ENCODE data around the gene KLHL29. TPM values are rescaled to one million over a fixed set of nuclear protein-coding genes. Genes with fewer than 3 reads are reported as not detected.

The KLHL29 gene
- total and polyA plus RNA-seq, 2 of the 13 experiments (the other 11 are each of a cell fraction or from before 2014, with no cell fraction given) = 0.01 TPM; not detected in 1

DNA sequence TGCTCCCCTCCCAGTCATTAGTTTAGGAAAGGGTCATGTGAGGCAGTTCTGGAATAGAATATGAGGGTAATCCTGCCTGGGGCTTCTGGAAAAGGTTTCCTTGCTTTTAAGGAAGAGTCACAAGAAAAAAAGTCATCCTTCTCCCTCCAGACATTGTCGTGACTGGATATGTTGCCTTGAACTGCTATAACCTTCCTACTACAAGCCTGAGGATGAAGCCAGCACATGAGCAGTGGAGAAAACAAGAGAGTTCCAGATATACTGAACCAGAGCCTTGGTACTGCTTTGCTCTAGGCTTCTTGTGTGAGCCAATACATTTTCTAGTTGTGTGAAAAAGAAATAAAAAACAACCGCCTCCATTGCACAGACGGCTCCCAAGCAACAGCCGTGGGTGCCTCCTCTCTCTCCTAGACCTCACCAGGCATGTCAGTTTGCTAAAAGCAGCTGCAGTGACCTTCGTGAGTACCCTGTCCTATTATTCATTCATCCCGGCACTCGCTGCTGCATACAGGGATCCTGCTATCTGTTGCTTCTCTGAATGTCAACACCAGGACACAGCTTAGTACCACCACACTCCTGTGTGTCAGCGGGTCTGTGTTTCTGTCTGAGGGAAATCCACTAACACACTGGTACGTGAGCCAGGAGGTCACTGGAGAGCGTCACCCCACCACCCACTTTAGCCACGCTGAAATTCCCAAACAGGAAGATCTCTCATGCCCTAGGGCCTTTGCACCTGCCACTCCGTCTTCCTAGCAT lies 186.7 kb downstream of the KLHL29 start:
- intact Hi-C loops (cut with micrococcal nuclease; ENCODE audit: unreplicated experiment) = no loop called here
- Histone ChIP-seq H3K4me1 (ENCODE audit: insufficient read depth, low read length) (no peaks in the 10 kb centered on the region), H3K4me3 (replicated peaks in 1 of 3; ENCODE audit: insufficient read depth in 1 of 3, low read depth in 2 of 3, low read length in 3 of 3) (no peak overlapping the region), H3K9me3 (ENCODE audit: low read length) (no peaks in the 10 kb centered on the region), H4K20me1 (ENCODE audit: insufficient read depth, low read length) (no peaks in the 10 kb centered on the region), H3K79me2 (ENCODE audit: insufficient read depth, low read length) (no peaks in the 10 kb centered on the region), H3K27me3 (ENCODE audit: control insufficient read depth in 1 of 2, insufficient read depth in 2 of 2, low read length in 2 of 2) (peaks cover 4 to 65% of the 10 kb centered on the region in 2 experiments; a peak in 4 of 5 replicates), H3K4me2 (ENCODE audit: low read depth, low read length) (no peak overlapping the region), H3K9ac (ENCODE audit: insufficient read depth, low read depth, low read length) (no peak overlapping the region), H3K27ac (ENCODE audit: extremely low read length, insufficient read depth, low read length) (no peak overlapping the region), H2AFZ (ENCODE audit: low read length) (no peak overlapping the region), H3K36me3 (replicated peaks in 1 of 2; ENCODE audit: control insufficient read depth in 1 of 2, insufficient read depth in 2 of 2, low read length in 2 of 2) (no peaks in the 10 kb centered on the region)
- DNase-seq (ENCODE audit: low spot score) (no peak), ATAC-seq (no peak), FAIRE-seq (no peak)
- POLR2A ChIA-PET = no interaction called here
- in situ Hi-C loops (cut with HindIII; ENCODE audit: extremely low pct_ligation_motif_present, low pct_unique_long_range_greater_than_20kb) = no loop called here
- CTCF ChIA-PET (ENCODE audit: low intra/inter-chr PET ratio, low total read pairs) = no interaction called here
- TF ChIP-seq ZNF703 (CRISPR knock-in tag; IDR thresholded peaks at IDR 0.05; ENCODE audit: borderline replicate concordance) (no peak), HDAC2 (CRISPR knock-in tag; IDR thresholded peaks at IDR 0.05) (no peak), ZNF570 (CRISPR knock-in tag; IDR thresholded peaks at IDR 0.05; ENCODE audit: borderline replicate concordance) (no peak)
- TF ChIP-seq, protein P1, sequence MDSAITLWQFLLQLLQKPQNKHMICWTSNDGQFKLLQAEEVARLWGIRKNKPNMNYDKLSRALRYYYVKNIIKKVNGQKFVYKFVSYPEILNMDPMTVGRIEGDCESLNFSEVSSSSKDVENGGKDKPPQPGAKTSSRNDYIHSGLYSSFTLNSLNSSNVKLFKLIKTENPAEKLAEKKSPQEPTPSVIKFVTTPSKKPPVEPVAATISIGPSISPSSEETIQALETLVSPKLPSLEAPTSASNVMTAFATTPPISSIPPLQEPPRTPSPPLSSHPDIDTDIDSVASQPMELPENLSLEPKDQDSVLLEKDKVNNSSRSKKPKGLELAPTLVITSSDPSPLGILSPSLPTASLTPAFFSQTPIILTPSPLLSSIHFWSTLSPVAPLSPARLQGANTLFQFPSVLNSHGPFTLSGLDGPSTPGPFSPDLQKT (CRISPR knock-in tag; IDR thresholded peaks at IDR 0.05; ENCODE audit: borderline replicate concordance) = no peak
- TF ChIP-seq, protein P2, sequence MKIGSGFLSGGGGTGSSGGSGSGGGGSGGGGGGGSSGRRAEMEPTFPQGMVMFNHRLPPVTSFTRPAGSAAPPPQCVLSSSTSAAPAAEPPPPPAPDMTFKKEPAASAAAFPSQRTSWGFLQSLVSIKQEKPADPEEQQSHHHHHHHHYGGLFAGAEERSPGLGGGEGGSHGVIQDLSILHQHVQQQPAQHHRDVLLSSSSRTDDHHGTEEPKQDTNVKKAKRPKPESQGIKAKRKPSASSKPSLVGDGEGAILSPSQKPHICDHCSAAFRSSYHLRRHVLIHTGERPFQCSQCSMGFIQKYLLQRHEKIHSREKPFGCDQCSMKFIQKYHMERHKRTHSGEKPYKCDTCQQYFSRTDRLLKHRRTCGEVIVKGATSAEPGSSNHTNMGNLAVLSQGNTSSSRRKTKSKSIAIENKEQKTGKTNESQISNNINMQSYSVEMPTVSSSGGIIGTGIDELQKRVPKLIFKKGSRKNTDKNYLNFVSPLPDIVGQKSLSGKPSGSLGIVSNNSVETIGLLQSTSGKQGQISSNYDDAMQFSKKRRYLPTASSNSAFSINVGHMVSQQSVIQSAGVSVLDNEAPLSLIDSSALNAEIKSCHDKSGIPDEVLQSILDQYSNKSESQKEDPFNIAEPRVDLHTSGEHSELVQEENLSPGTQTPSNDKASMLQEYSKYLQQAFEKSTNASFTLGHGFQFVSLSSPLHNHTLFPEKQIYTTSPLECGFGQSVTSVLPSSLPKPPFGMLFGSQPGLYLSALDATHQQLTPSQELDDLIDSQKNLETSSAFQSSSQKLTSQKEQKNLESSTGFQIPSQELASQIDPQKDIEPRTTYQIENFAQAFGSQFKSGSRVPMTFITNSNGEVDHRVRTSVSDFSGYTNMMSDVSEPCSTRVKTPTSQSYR (CRISPR knock-in tag; IDR thresholded peaks at IDR 0.05; ENCODE audit: borderline replicate concordance) = no peak
- TF ChIP-seq, protein P3, sequence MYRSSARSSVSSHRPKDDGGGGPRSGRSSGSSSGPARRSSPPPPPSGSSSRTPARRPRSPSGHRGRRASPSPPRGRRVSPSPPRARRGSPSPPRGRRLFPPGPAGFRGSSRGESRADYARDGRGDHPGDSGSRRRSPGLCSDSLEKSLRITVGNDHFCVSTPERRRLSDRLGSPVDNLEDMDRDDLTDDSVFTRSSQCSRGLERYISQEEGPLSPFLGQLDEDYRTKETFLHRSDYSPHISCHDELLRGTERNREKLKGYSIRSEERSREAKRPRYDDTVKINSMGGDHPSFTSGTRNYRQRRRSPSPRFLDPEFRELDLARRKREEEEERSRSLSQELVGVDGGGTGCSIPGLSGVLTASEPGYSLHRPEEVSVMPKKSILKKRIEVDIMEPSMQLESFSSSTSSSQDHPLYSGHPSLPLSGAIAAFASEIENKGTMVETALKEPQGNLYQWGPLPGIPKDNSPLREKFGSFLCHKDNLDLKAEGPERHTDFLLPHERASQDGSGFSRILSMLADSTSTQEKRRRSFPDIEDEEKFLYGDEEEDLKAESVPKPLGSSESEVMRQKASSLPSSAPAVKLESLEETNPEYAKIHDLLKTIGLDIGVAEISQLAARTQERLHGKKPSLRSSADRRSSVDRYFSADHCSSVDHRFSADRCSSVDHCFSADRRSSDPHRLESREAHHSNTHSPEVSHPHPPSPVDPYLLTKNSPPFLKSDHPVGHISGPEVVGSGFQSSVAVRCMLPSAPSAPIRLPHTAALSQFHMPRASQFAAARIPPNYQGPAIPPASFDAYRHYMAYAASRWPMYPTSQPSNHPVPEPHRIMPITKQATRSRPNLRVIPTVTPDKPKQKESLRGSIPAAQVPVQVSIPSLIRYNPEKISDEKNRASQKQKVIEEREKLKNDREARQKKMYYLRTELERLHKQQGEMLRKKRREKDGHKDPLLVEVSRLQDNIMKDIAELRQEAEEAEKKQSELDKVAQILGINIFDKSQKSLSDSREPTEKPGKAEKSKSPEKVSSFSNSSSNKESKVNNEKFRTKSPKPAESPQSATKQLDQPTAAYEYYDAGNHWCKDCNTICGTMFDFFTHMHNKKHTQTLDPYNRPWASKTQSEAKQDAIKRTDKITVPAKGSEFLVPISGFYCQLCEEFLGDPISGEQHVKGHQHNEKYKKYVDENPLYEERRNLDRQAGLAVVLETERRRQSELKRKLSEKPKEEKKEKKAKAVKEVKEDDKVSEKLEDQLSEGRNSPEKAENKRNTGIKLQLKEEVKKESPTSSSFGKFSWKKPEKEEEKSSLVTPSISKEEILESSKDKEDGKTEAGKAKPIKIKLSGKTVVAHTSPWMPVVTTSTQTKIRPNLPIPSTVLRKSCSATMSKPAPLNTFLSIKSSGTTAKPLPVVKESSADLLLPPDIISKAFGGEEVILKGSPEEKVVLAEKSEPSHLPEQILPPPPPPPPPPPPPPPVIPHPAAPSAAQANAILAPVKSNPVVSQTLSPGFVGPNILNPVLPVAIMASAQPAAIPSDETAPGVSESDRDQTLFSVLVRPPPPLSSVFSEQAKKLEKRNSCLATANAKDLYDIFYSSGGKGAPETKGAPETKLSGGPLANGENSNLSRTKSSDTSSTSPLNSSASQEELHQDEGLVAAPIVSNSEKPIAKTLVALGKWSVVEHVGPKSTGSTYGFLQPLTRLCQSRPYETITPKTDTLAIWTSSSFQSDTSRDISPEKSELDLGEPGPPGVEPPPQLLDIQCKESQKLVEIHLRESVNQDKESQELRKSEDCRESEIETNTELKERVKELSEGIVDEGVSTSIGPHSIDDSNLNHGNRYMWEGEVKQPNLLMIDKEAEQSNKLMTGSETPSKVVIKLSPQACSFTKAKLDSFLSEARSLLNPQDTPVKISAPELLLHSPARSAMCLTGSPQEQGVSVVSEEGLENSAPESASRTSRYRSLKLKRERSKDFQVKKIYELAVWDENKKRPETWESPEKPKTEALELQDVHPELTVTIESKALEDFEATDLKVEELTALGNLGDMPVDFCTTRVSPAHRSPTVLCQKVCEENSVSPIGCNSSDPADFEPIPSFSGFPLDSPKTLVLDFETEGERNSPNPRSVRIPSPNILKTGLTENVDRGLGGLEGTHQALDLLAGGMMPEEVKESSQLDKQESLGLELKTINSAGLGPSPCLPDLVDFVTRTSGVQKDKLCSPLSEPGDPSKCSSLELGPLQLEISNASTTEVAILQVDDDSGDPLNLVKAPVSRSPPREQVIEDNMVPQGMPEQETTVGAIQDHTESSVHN (CRISPR knock-in tag; IDR thresholded peaks at IDR 0.05) = no peak
- TF ChIP-seq, protein P4, sequence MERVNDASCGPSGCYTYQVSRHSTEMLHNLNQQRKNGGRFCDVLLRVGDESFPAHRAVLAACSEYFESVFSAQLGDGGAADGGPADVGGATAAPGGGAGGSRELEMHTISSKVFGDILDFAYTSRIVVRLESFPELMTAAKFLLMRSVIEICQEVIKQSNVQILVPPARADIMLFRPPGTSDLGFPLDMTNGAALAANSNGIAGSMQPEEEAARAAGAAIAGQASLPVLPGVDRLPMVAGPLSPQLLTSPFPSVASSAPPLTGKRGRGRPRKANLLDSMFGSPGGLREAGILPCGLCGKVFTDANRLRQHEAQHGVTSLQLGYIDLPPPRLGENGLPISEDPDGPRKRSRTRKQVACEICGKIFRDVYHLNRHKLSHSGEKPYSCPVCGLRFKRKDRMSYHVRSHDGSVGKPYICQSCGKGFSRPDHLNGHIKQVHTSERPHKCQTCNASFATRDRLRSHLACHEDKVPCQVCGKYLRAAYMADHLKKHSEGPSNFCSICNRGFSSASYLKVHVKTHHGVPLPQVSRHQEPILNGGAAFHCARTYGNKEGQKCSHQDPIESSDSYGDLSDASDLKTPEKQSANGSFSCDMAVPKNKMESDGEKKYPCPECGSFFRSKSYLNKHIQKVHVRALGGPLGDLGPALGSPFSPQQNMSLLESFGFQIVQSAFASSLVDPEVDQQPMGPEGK (CRISPR knock-in tag; IDR thresholded peaks at IDR 0.05) = no peak
- WGBS (ENCODE audit: low lambda C conversion rate) = 32% methylated on average over 12 of the region's 12 CpGs
- BruUV-seq (replicated peaks) = no TSS peak

All from HepG2 (cell line).